K562 (cell line): ENCODE measurements around the gene TNIK. TPM values are rescaled to one million over a fixed set of nuclear protein-coding genes. Genes with fewer than 3 reads are reported as not detected.

Experiments
- ATAC-seq: fragments of 200-7000 bp; cut with Tn5 transposase; 3 replicates; pipeline ENCODE4 v1.9.1; 2020; ENCODE audit warnings: moderate library complexity
- BruUV-seq: library from RNA; stranded (reverse); fragments of 400-500 nt; replicated peaks from 2 replicates; lab custom pipeline; 2021; lab: Mats Ljungman, UMichigan
- CTCF ChIA-PET: fragments of 300-600 bp; formaldehyde crosslinking; extraction: SDS; loops from one replicate; lab custom pipeline; 2021; ENCODE audit warnings: low intra/inter-chr PET ratio; lab: Yijun Ruan, JAX
- POLR2A ChIA-PET: fragments of 300-600, 350-650 bp; sonication (Branson Sonifier 250); formaldehyde crosslinking; extraction: SDS; loops from one replicate; lab custom pipeline; 2021; ENCODE audit warnings: antibody characterized with exemption, inconsistent platforms; lab: Yijun Ruan, JAX
- DNase-seq, 4 experiments: peaks; one replicate each; pipeline versions ENCODE4 v3.0.0 to v3.0.0-alpha.2; 2011 to 2018; ENCODE audit warnings: low spot score in 3 of 4, mixed read lengths in 3 of 4; ENCODE audit errors: extremely low read depth in 1 of 4
- FAIRE-seq: peaks from 2 replicates; lab custom pipeline; 2011; peaks lifted over from hg19 to GRCh38; lab: Jason Lieb, UNC
- H2AFZ ChIP-seq: 2 replicates; pipeline ENCODE4 v1.6.0; 2011; ENCODE audit warnings: low read depth, low read length, control low read depth, inconsistent platforms
- H3K27ac ChIP-seq: fragments of 200-600 bp; 3 replicates; pipeline ENCODE4 v1.8.0; 2011; ENCODE audit warnings: low read depth, mild to moderate bottlenecking, control low read depth, inconsistent platforms, low read length, moderate library complexity, mixed read lengths; ENCODE audit errors: extremely low read depth
- H3K27me3 ChIP-seq, 2 experiments: fragments of 300-600 bp in 1 of 2; 2 replicates in 1 of 2; 3 replicates in 1 of 2; pipeline versions ENCODE4 v1.6.0 to v1.8.0; 2011; ENCODE audit warnings: inconsistent platforms in 2 of 2, low read length in 2 of 2, mild to moderate bottlenecking in 1 of 2, mixed read lengths in 1 of 2, moderate library complexity in 1 of 2; ENCODE audit not compliant: control insufficient read depth in 2 of 2, insufficient read depth in 2 of 2
- H3K36me3 ChIP-seq: fragments of 300-600 bp; 3 replicates; pipeline ENCODE4 v1.8.0; 2011; ENCODE audit warnings: mild to moderate bottlenecking, low read length, inconsistent platforms; ENCODE audit not compliant: control insufficient read depth, insufficient read depth
- H3K4me1 ChIP-seq, 2 experiments: fragments of 200-600 bp in 1 of 2; replicated peaks in 1 of 2; 2 replicates in 1 of 2; 3 replicates in 1 of 2; pipeline versions ENCODE4 v1.5.1 to v1.8.0; 2011; ENCODE audit warnings: inconsistent platforms in 2 of 2, low read length in 2 of 2, mild to moderate bottlenecking in 1 of 2, mixed read lengths in 1 of 2, moderate library complexity in 1 of 2; ENCODE audit not compliant: control insufficient read depth in 2 of 2, insufficient read depth in 2 of 2
- H3K4me2 ChIP-seq: 2 replicates; pipeline ENCODE4 v1.6.1; 2011; ENCODE audit warnings: low read length, control low read depth, inconsistent platforms, mixed read lengths; ENCODE audit not compliant: insufficient read depth
- H3K4me3 ChIP-seq: fragments of 200-600 bp; sonication (generic), shearing (Covaris generic); 2 replicates; pipeline ENCODE4 v1.5.1; 2016; ENCODE audit warnings: control low read depth, inconsistent platforms
- H3K79me2 ChIP-seq: fragments of 200-600 bp; 3 replicates; pipeline ENCODE4 v1.8.0; 2011; ENCODE audit warnings: low read length, inconsistent platforms; ENCODE audit not compliant: control insufficient read depth, insufficient read depth
- H3K9ac ChIP-seq, 2 experiments: 2 replicates each; pipeline versions ENCODE4 v1.6.0 to v1.6.1; 2011; ENCODE audit warnings: low read depth in 2 of 2, low read length in 2 of 2, control low read depth in 1 of 2, inconsistent platforms in 1 of 2, mild to moderate bottlenecking in 1 of 2, mixed read lengths in 1 of 2; ENCODE audit not compliant: insufficient read depth in 1 of 2
- H3K9me1 ChIP-seq: one replicate; pipeline ENCODE4 v1.6.0; 2011; ENCODE audit warnings: inconsistent platforms, mild to moderate bottlenecking, low read length, moderate library complexity; ENCODE audit not compliant: control insufficient read depth, insufficient read depth
- H3K9me3 ChIP-seq: replicated peaks from 2 replicates; pipeline ENCODE4 v1.5.1; 2011; ENCODE audit warnings: low read depth, low read length, inconsistent platforms; ENCODE audit not compliant: control insufficient read depth, insufficient read depth
- H4K20me1 ChIP-seq: replicated peaks from 2 replicates; pipeline ENCODE4 v1.6.1; 2011; ENCODE audit warnings: low read length, inconsistent platforms, mixed read lengths; ENCODE audit not compliant: control insufficient read depth, insufficient read depth
- ARNT ChIP-seq, 2 experiments: fragments of 450-650 bp; IDR thresholded peaks; 2 replicates each; pipeline ENCODE4 v1.6.1; 2016; ENCODE audit warnings: mild to moderate bottlenecking in 1 of 2
- MAZ ChIP-seq, 2 experiments: fragments of 450-650 bp in 1 of 2; sonication (generic) in 1 of 2; formaldehyde crosslinking; IDR thresholded peaks in 1 of 2; conservative IDR thresholded peaks in 1 of 2; 2 replicates each; pipeline versions ENCODE4 v1.4.0 to v1.5.0; 2020; ENCODE audit warnings: mild to moderate bottlenecking in 1 of 2, missing genetic modification reagents in 1 of 2
- TEAD2 ChIP-seq: fragments of 450-650 bp; IDR thresholded peaks from 2 replicates; pipeline ENCODE4 v1.6.1; 2016; ENCODE audit warnings: missing genetic modification characterization, control low read depth, missing compliant biosample characterization
- WGBS: fragments of 100-300 bp; shearing (Covaris generic); methylation state at CpG from one replicate; pipeline ENCODE4 v1.1.6; 2016; ENCODE audit warnings: low coverage, mixed read lengths; ENCODE audit not compliant: insufficient coverage; ENCODE audit errors: missing lambda C conversion rate; 5-methylcytosine and 5-hydroxymethylcytosine counted together
- in situ Hi-C: fragments of 300-500 bp; cut with MboI; formaldehyde crosslinking; loops from 4 replicates; pipeline ENCODE4 v1.15.0; 2018; ENCODE audit warnings: inconsistent platforms, mixed read lengths
- intact Hi-C: fragments of 100-400 bp; cut with micrococcal nuclease; formaldehyde crosslinking; loops from 2 replicates; pipeline ENCODE4 v1.14.2; 2022
- polyA plus RNA-seq, 8 experiments: library from polyadenylated mRNA; depleted of rRNA in 4 of 8; stranded (reverse) in 5 of 8; unstranded in 3 of 8; fragments of >200 nt; fragmentation: Nextera tagmentation in 2 of 8; fragmentation: Illumina TruSeq in 1 of 8; extraction: Ambion mirVana in 2 of 8; extraction: Trizol in 1 of 8; gene quantifications; 2 replicates each; pipeline versions ENCODE4 v1.2.1 to v1.2.3, GENCODE V29; 2011 to 2014; ENCODE audit warnings: inconsistent platforms in 1 of 8, missing spikeins in 1 of 8
- total RNA-seq, 7 experiments: library from RNA; depleted of rRNA in 6 of 7; stranded (reverse); fragments of >200 nt in 6 of 7; fragmentation: Illumina TruSeq in 2 of 7; extraction: Trizol in 2 of 7; gene quantifications; 2 replicates each; pipeline versions ENCODE4 v1.2.1 to v1.2.3, GENCODE V29; 2011 to 2021; ENCODE audit warnings: low replicate concordance in 1 of 7

TNIK gene
- total and polyA plus RNA-seq, 9 of the 15 experiments (the other 6 are each of a cell fraction or from before 2014, with no cell fraction given): 6.6 to 39.0 (median 24.7) TPM

- DNase-seq: no peak
- ChIA-PET CTCF (no interaction called here), POLR2A (interaction anchor here (0.6 to 1.4 kb wide), 4 partner anchors 9 to 43 kb away, joined by 3 to 4 read pairs (median 4); no protein-coding TSS in a partner anchor)
- Histone ChIP-seq H3K9me3 (no peaks in the 10 kb centered on the region), H2AFZ (no peak overlapping the region), H3K4me2 (no peak overlapping the region), H3K9ac (no peak overlapping the region), H3K4me3 (no peak overlapping the region), H3K9me1 (no peaks in the 10 kb centered on the region), H3K27ac (no peak overlapping the region), H3K27me3 (no peaks in the 10 kb centered on the region), H4K20me1 (peaks cover 11% of the 10 kb centered on the region), H3K36me3 (no peaks in the 10 kb centered on the region), H3K79me2 (peaks cover 24% of the 10 kb centered on the region), H3K4me1 (no peaks in the 10 kb centered on the region)
- BruUV-seq: no TSS peak
- no peak for TF ChIP-seq ARNT (IDR thresholded peaks at IDR 0.05)
- TF ChIP-seq MAZ (CRISPR knock-in tag; conservative IDR thresholded peaks at IDR 0.05 in 1 of 2, IDR thresholded peaks at IDR 0.05 in 1 of 2): no peak
- no peak for TF ChIP-seq TEAD2 (tag)
- no peak for ATAC-seq
- WGBS: 71% methylated on average over 3 of the region's 3 CpGs
- no peak for FAIRE-seq
- in situ Hi-C loops: no loop called here
- intact Hi-C loops: no loop called here
Observed at GRCh38 chr3:171384101-171384891, 75.9 kb downstream of the TNIK start.
